ENCODE results near the gene MTHFD1L.

DNA sequence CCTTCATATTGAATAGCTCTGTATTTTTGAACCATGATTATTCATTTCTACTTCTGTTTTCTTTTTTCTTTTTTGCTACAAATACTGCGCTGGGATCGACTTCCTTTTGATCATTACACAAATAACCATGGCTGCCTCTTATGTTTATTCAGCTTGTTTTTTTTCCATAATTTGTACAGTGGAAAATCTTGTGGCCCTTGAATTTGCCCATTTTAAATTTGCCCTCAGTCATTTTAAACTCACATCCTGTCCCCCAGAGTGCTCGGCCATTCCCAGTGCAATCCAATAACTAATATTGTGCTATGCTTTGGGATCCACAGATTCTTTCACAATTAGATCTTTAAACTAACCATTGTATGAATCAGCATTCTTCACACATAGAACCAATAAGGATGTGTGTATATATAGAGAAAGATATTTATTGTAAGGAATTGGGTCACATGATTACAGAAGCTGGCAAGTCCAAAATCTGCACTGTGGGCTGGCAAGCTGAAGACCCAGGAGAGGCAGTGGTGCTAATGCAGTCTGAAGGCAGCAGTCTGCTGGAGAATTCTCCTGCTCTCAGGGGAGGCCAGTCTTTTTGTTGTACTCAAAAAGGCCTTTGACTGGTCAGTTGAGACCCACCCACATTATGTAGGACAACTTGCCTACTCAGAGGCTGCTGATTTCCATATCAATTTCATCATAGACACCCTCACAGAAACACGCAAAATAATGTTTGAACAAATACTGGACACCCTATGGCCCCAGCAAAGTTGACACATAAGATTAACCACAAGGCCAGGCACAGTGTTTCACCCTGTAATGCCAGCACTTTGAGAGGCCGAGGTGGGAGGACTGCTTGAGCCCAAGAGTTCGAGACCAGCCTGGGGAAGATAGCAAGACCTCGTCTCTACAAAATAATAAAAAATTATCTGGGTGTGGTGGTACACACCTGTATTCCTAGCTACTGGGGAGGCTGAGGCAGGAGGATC, 147.1 kb downstream of the MTHFD1L start:
- TF ChIP-seq CTCF (IDR thresholded peaks at IDR 0.05) (no peak), POLR2A (IDR thresholded peaks at IDR 0.05) (no peak), EP300 (IDR thresholded peaks at IDR 0.05) (no peak)
